WTC11 (cell line): ENCODE results near the gene DAAM2.

Experiments used
- CREM ChIP-seq: sonication (generic); formaldehyde crosslinking; IDR thresholded peaks from 2 replicates; pipeline ENCODE4 v1.8.1; 2022; ENCODE audit warnings: mild to moderate bottlenecking, missing genetic modification reagents, moderate library complexity
- CTCF ChIP-seq: fragments of 200-600 bp; IDR thresholded peaks from 2 replicates; pipeline ENCODE4 v1.8.0; 2022; ENCODE audit warnings: antibody characterized with exemption
- E2F4 ChIP-seq: sonication (generic); formaldehyde crosslinking; IDR thresholded peaks from 2 replicates; pipeline ENCODE4 v1.8.1; 2022; ENCODE audit warnings: low read depth, mild to moderate bottlenecking, moderate library complexity, missing genetic modification reagents, borderline replicate concordance
- KAT7 ChIP-seq: sonication (generic); formaldehyde crosslinking; IDR thresholded peaks from 2 replicates; pipeline ENCODE4 v1.8.1; 2023; ENCODE audit warnings: missing genetic modification reagents, mild to moderate bottlenecking, borderline replicate concordance
- NR1H2 ChIP-seq: sonication (generic); formaldehyde crosslinking; IDR thresholded peaks from 2 replicates; pipeline ENCODE4 v1.9.0; 2021; ENCODE audit warnings: mild to moderate bottlenecking, moderate library complexity, missing genetic modification reagents
- PREB ChIP-seq: sonication (generic); formaldehyde crosslinking; IDR thresholded peaks from 2 replicates; pipeline ENCODE4 v1.8.1; 2022; ENCODE audit warnings: mild to moderate bottlenecking, missing genetic modification reagents, moderate library complexity, borderline replicate concordance
- TEAD1 ChIP-seq: sonication (generic); formaldehyde crosslinking; IDR thresholded peaks from 2 replicates; pipeline ENCODE4 v1.8.0; 2022; ENCODE audit warnings: mild to moderate bottlenecking, missing genetic modification reagents
- USF1 ChIP-seq: sonication (generic); formaldehyde crosslinking; IDR thresholded peaks from 2 replicates; pipeline ENCODE4 v1.8.0; 2022; ENCODE audit warnings: mild to moderate bottlenecking, missing genetic modification reagents

- TF ChIP-seq CTCF (no peak), USF1 (CRISPR knock-in tag) (no peak), CREM (CRISPR knock-in tag) (no peak), E2F4 (CRISPR knock-in tag) (no peak), KAT7 (CRISPR knock-in tag) (no peak), PREB (CRISPR knock-in tag) (no peak), TEAD1 (CRISPR knock-in tag) (no peak), NR1H2 (CRISPR knock-in tag) (no peak)
Observed at GRCh38 chr6:39831701-39832100, 39.5 kb downstream of the DAAM2 start.
